HepG2 (cell line): ENCODE results near the gene LPXN. TPM values are rescaled to one million over a fixed set of nuclear protein-coding genes. Genes with fewer than 3 reads are reported as not detected.

Source experiments
- AFF4 ChIP-seq: sonication (generic); formaldehyde crosslinking; IDR thresholded peaks from 2 replicates; pipeline ENCODE4 v1.4.0; 2020; ENCODE audit warnings: missing genetic modification reagents
- ARNT ChIP-seq: fragments of 450-650 bp; IDR thresholded peaks from 2 replicates; pipeline ENCODE4 v1.6.1; 2017
- BRD4 ChIP-seq: sonication (generic); formaldehyde crosslinking; IDR thresholded peaks from 2 replicates; pipeline ENCODE4 v1.4.0; 2020; ENCODE audit warnings: missing genetic modification reagents
- CCDC6 ChIP-seq: sonication (generic); formaldehyde crosslinking; IDR thresholded peaks from 2 replicates; pipeline ENCODE4 v1.8.1; 2022; ENCODE audit warnings: mild to moderate bottlenecking, missing genetic modification reagents, moderate library complexity
- GATAD1 ChIP-seq: IDR thresholded peaks from 2 replicates; pipeline ENCODE4 v1.6.1; 2016; ENCODE audit warnings: missing genetic modification reagents, missing compliant biosample characterization
- GATAD2A ChIP-seq: IDR thresholded peaks from 2 replicates; pipeline ENCODE4 v1.6.1; 2016
- KLF12 ChIP-seq: sonication (generic); formaldehyde crosslinking; IDR thresholded peaks from 2 replicates; pipeline ENCODE4 v1.4.0; 2020; ENCODE audit warnings: missing genetic modification reagents, borderline replicate concordance
- KLF6 ChIP-seq: IDR thresholded peaks from 2 replicates; pipeline ENCODE4 v1.8.0; 2016; ENCODE audit warnings: missing biosample characterization, missing genetic modification reagents
- LRRFIP1 ChIP-seq: sonication (generic); formaldehyde crosslinking; conservative IDR thresholded peaks from 2 replicates; pipeline ENCODE4 v1.4.0; 2020; ENCODE audit warnings: missing genetic modification reagents
- NBN ChIP-seq: fragments of 450-650 bp; conservative IDR thresholded peaks from 2 replicates; pipeline ENCODE4 v1.6.1; 2017
- NFRKB ChIP-seq: fragments of 450-650 bp; IDR thresholded peaks from 2 replicates; pipeline ENCODE4 v1.6.1; 2017
- PTBP1 ChIP-seq: fragments of 200-400 bp; formaldehyde crosslinking; IDR thresholded peaks from 2 replicates; pipeline ENCODE4 v1.6.1; 2018; ENCODE audit warnings: low read length, low read depth; ENCODE audit not compliant: poor library complexity, severe bottlenecking
- REL ChIP-seq: sonication (generic); formaldehyde crosslinking; conservative IDR thresholded peaks from 2 replicates; pipeline ENCODE4 v1.8.0; 2022; ENCODE audit warnings: mild to moderate bottlenecking, missing genetic modification reagents, moderate library complexity
- RNF2 ChIP-seq: fragments of 450-650 bp; conservative IDR thresholded peaks from 2 replicates; pipeline ENCODE4 v1.6.1; 2016; ENCODE audit warnings: low read depth
- SIX1 ChIP-seq: sonication (generic); formaldehyde crosslinking; IDR thresholded peaks from 2 replicates; pipeline ENCODE4 v1.4.0; 2020; ENCODE audit warnings: missing genetic modification reagents, borderline replicate concordance
- ZBTB42 ChIP-seq: sonication (generic); formaldehyde crosslinking; IDR thresholded peaks from 2 replicates; pipeline ENCODE4 v1.5.0; 2020; ENCODE audit warnings: mild to moderate bottlenecking, missing genetic modification reagents
- ZNF263 ChIP-seq: sonication (generic); formaldehyde crosslinking; IDR thresholded peaks from 2 replicates; pipeline ENCODE4 v1.4.0; 2020; ENCODE audit warnings: missing genetic modification reagents
- ZNF501 ChIP-seq: sonication (generic); formaldehyde crosslinking; IDR thresholded peaks from 2 replicates; pipeline ENCODE4 v1.5.1; 2020; ENCODE audit warnings: mild to moderate bottlenecking, moderate library complexity, missing genetic modification reagents
- ZNF777 ChIP-seq: sonication (generic); formaldehyde crosslinking; IDR thresholded peaks from 2 replicates; pipeline ENCODE4 v1.4.0; 2020; ENCODE audit warnings: missing genetic modification reagents
- ZNF788 ChIP-seq: sonication (generic); formaldehyde crosslinking; IDR thresholded peaks from 2 replicates; pipeline ENCODE4 v1.5.0; 2020; ENCODE audit warnings: mild to moderate bottlenecking, missing genetic modification reagents, borderline replicate concordance
- polyA plus RNA-seq, 8 experiments: library from polyadenylated mRNA; depleted of rRNA in 3 of 8; stranded (reverse) in 7 of 8; unstranded in 1 of 8; fragments of >200 nt; fragmentation: Illumina TruSeq in 4 of 8; extraction: Trizol in 4 of 8; gene quantifications; 2 replicates each; pipeline versions ENCODE4 v1.2.1 to v1.2.3, GENCODE V29; 2011 to 2016; ENCODE audit warnings: low read depth in 4 of 8, missing spikeins in 1 of 8, mixed read lengths in 1 of 8; ENCODE audit not compliant: insufficient read depth in 1 of 8
- total RNA-seq, 5 experiments: library from RNA; depleted of rRNA; stranded (reverse); fragments of >200 nt; fragmentation: Illumina TruSeq; extraction: Trizol; gene quantifications; 2 replicates each; pipeline ENCODE4 v1.2.3, GENCODE V29; 2016; ENCODE audit warnings: low read depth in 1 of 5
- TF ChIP-seq, protein P1 (sequence below): IDR thresholded peaks from 2 replicates; pipeline ENCODE4 v1.6.1; 2016; ENCODE audit warnings: missing compliant biosample characterization, missing genetic modification reagents, borderline replicate concordance
- TF ChIP-seq, protein P2 (sequence below): sonication (generic); formaldehyde crosslinking; conservative IDR thresholded peaks from 2 replicates; pipeline ENCODE4 v1.4.0; 2020; ENCODE audit warnings: missing genetic modification reagents
- TF ChIP-seq, protein P3 (sequence below): sonication (generic); formaldehyde crosslinking; IDR thresholded peaks from 2 replicates; pipeline ENCODE4 v1.4.0; 2020; ENCODE audit warnings: missing genetic modification reagents

The LPXN gene
- total and polyA plus RNA-seq, 2 of the 13 experiments (the other 11 are each of a cell fraction or from before 2014, with no cell fraction given) = 1.7 to 3.5 TPM

DNA sequence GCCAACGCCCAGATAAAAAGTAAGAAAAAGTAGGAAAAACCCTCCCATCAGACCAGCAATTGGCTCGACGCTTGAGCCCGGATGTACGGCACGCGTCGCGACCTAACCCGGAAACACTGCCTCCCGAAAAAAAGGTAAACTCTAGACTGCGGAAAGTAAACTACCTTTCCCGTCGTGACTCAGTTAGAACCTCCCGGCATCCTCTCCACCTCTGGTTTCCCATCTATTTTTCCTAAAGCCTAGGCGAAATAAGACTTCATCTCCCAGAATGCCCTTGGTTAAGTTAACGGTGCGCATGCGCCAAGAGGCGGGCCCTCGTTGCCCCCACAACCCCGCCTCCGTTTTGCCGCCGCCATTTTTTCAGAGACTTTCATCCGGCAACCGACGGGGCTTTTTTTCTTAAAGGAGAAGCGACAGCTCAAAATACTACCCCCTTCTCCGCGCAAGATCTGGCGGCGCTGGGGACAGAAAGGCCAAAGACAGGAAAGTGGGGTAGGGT, 2.5 kb upstream of the LPXN start (continued):
- TF ChIP-seq ZNF777 (CRISPR knock-in tag) (no peak), CCDC6 (CRISPR knock-in tag) (peak; percentile 83), GATAD1 (no peak; the same call in 1 of the 2 replicates), KLF6 (CRISPR knock-in tag) (no peak), AFF4 (CRISPR knock-in tag) (no peak), ZBTB42 (CRISPR knock-in tag) (no peak), BRD4 (peak; percentile 23; the same call in 1 of the 2 replicates), RNF2 (no peak), GATAD2A (CRISPR knock-in tag) (0 out of 2 replicates have a peak, but pooled peaks have one; percentile 30), SIX1 (no peak; the same call in 1 of the 2 replicates), NBN (no peak), REL (CRISPR knock-in tag) (no peak), LRRFIP1 (CRISPR knock-in tag) (no peak), NFRKB (peak; percentile 61; the same call in 1 of the 2 replicates), ZNF263 (CRISPR knock-in tag) (no peak), ZNF501 (CRISPR knock-in tag) (peak; percentile 86), ZNF788 (CRISPR knock-in tag) (no peak), ARNT (no peak), KLF12 (CRISPR knock-in tag) (no peak), PTBP1 (peak; percentile 21)
- TF ChIP-seq, protein P1, sequence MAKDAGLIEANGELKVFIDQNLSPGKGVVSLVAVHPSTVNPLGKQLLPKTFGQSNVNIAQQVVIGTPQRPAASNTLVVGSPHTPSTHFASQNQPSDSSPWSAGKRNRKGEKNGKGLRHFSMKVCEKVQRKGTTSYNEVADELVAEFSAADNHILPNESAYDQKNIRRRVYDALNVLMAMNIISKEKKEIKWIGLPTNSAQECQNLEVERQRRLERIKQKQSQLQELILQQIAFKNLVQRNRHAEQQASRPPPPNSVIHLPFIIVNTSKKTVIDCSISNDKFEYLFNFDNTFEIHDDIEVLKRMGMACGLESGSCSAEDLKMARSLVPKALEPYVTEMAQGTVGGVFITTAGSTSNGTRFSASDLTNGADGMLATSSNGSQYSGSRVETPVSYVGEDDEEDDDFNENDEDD (CRISPR knock-in tag) = 0 out of 2 replicates have a peak, but pooled peaks have one; percentile 28
- TF ChIP-seq, protein P2, sequence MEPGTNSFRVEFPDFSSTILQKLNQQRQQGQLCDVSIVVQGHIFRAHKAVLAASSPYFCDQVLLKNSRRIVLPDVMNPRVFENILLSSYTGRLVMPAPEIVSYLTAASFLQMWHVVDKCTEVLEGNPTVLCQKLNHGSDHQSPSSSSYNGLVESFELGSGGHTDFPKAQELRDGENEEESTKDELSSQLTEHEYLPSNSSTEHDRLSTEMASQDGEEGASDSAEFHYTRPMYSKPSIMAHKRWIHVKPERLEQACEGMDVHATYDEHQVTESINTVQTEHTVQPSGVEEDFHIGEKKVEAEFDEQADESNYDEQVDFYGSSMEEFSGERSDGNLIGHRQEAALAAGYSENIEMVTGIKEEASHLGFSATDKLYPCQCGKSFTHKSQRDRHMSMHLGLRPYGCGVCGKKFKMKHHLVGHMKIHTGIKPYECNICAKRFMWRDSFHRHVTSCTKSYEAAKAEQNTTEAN (CRISPR knock-in tag) = 0 out of 2 replicates have a peak, but pooled peaks have one; percentile 21
- TF ChIP-seq, protein P3, sequence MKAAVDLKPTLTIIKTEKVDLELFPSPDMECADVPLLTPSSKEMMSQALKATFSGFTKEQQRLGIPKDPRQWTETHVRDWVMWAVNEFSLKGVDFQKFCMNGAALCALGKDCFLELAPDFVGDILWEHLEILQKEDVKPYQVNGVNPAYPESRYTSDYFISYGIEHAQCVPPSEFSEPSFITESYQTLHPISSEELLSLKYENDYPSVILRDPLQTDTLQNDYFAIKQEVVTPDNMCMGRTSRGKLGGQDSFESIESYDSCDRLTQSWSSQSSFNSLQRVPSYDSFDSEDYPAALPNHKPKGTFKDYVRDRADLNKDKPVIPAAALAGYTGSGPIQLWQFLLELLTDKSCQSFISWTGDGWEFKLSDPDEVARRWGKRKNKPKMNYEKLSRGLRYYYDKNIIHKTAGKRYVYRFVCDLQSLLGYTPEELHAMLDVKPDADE (CRISPR knock-in tag) = no peak
